MV-4-11 (cell line): ENCODE results near the gene DYNLL1.
"Not testable (repeated sequence)": the region's sequence is repeated elsewhere in the genome, so short reads cannot be mapped to it uniquely, and the experiment has no call there.

ENCODE experiments used
- DNase-seq: peaks from one replicate; lab custom pipeline; 2025; lab: John Stamatoyannopoulos, UW

The DYNLL1 gene

DNA sequence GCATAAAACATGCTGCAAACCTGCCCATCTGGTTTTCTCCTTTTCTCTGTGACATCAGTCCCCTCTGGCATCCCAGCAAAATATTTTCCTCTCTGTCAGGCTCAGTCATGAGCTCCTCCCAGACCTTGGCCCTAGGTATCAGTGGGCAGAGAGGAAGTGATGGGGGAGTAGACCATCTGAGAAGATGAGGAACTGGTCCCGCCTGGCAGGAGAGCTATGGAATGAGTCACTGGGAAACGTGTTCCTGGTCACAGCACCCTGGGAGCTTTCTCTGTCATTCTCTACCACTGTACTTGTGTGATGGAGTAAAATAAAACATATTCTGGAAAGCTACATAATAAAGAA is 21.3 kb upstream of the DYNLL1 start:
- DNase-seq, result peak; percentile 87

DNA sequence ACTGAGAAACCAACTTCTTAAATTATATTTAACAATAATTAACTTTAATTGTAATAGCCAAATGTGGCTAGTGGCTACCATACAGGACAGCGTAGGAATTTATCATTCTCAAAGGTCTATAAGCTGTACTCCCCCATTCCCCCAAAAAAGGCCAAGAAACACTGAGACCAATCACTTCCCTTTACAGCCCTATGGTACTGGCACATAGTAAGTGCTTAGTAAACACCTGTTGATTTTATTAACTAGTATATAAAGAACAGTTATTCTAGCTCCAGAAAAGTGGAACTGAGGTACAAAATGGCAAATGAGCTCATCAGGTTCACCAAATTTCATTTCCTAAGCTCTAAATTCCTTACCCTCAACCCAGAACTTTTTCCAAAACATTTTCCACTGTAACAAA is 20.3 kb upstream of the DYNLL1 start:
- DNase-seq, result no peak

DNA sequence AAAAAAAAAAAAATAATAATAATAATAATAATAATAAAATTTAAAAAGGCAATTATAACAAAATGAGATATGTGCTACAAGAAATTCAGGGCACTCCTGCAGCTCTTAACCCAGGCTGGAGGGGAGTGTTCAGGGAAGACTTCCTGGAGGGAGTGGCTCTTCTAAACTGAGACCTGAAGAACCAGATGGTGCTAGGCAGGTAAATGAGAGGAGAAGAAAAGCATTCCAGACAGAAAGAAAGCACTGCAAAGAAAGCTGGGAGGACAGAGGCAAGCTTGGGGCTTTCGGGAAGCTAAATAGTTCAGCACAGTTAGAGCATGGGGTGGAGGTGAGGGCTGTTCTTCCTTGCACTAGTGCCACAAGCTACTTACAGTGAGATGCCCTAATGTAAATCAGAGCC is 16.5 kb upstream of the DYNLL1 start:
- no peak for DNase-seq

DNA sequence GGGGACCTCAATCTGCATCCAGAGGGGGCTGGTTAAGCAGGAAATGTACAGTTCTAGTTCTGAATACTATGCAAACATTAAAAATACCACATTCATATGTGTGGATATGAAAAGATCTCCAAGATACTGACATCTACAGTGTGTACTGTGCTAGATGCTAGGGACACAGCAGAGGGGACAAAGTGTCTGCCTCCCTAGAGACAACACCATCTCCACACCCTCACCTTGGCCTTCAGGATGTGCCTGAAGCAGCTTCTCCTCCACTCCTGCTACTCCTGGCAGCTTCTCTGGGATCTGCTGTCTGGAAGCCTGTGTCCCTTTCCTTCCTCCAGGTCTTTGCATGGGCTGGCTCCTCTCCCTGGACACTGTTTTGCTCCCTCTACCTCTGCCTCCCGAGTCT is 15.7 kb upstream of the DYNLL1 start:
- no peak for DNase-seq

DNA sequence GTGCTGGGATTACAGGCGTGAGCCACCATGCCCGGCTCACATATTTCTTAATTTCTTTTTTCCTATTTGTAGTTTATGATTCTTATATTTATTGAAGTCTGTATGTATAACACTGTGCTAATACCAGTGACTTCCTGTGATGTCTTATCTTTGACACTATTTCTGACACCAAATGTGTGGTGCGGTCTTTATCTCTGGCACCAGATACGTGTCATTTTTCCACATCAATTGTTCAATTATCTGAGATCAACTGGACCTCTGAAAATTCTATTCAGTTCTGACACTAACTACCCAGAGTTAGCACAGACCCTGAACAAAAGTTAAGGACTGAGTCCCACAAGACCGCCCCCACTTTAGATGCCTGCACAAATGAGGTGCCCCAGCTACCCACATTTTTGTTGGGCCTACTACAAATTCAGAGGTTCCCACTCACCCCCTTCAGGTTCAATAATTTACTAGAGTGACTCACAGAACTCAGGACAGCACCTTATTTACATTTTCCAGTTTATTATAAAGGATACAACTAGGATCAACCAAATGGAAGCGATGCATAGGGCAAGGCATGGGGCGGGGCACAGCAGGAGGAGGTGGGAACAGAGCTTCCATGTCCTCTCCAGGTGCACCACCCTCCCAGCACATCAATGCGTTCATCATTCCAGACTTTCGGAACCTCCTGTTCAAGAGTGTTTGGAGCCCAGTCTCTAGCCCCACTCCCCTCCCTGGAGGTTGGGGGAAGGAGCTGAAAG is 14.7 kb upstream of the DYNLL1 start:
- no peak for DNase-seq

DNA sequence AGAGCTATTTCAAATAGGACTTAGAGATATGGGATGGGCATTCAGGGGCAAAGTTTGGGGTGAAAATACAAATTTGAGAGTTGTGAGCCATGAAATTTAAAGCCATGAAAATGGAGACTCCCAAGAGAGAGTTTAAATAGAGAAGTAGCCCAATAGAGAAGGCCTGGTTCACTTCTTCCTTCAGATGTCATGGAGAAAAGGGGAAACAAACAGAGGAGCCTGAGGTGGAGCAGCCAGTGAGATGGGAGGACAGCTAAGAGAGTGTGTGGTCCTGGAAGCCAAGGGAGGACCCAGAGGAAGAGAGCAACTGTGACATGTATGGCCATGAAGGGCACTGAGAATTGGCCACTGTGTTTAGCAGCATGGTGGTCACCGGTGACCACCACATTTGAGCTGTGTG is 12.3 kb upstream of the DYNLL1 start:
- DNase-seq, result peak; percentile 68

DNA sequence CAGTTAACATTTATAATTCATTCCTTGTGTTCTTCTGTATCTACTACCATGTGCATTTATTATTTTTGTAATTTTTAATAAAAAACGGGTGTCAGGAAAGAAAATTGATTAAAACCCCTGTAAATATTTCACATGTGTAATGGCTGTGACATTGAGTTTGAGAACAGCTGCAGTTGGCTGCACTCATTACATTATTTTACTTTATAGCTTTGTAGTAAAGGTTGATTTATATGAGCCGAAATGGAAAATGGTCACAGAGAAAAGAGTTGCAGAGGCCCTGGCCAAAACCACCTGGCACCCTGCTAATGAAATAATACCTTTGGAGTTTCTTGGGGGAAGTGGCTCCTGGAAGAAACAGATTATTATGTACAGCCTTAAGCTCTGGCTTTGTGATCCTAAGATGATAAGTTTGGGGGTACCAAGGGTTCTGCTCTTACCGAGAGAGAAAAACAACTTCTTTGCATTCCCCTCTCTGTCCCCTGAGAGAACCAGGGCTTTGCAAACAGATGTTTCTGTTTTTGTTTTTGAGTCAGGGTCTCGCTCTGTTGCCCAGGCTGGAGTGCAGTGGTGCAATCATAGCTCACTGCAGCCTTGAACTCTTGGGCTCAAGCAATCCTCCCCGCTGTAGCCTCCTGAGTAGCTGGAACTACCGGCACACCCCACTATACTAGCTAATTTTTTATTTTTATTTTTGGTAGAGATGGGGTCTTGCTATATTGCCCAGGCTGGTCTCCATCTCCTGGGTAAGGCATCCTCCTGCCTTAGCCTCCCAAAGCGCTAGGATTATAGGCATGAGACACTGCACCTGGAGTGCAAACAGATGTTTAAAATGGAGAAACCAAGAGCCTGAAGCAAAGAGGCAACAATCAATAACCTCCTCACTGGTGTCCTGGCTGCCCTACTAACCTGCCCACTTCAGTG is 9.7 kb upstream of the DYNLL1 start:
- DNase-seq, result no peak

DNA sequence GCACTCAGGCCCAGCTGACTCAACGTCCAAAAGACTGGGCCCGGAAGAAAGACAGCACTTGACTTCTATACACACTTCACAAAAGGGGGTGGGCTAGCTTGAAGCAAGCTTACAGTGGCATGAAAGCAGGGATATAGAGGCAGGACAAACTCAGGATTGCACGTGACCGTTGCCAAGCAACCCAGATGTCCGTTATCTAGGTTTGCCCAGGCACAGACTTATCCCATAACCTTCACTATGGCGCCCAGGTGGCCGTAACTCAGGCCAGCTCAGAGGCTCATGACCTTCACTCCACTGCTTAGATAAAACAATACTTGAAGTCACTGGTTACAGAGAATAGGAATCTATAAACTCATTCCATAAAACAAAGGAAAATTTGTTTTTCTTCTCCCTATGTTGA is 8.4 kb upstream of the DYNLL1 start:
- DNase-seq, result not testable (repeated sequence)

DNA sequence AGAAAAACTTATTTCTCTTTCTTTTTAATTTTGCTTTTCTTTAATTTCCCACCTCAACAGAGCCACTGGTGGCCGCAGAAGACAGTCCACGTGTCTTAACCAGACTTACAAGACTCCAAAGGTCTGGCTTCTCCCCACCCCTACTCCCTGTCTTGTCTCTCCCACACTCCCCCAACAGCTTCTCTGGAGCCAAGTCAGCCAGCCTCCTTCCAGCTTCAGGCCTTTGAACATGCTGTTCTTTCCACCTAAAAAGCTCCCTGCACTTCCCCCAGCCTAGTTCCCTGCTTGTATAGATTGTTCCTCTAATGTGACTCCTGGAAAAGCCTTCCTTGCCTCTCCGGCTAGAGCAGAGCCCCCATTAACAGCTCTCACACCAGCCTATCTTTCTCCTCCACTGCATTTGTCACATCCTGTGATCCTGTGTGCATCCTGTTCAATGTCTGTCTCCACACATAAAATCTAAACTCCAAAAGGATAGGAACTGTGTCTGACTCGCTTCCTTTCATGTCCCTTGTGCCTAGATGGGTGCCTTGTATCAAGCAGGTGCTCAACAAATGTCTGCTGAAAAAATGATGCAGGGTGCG is 7.8 kb upstream of the DYNLL1 start:
- DNase-seq, result no peak

DNA sequence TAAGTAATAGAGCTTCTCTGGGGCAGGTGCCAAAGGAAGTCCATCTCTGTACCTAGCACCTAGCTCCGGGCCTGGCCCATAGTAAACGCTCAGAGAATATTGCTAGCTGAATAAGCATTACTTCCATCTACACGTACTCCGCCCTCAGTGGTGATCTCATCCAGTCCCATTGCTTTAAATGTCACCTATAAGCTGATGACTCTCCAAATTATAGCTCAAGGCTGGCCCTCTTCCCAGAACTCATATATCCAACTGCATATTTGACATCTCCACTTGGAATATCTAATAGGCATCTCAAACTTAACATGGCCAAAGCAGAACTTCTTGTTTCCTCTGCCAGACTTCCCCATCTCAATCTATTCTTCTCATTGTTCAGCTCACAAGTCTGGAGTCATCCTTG is 6.9 kb upstream of the DYNLL1 start:
- DNase-seq, result no peak

DNA sequence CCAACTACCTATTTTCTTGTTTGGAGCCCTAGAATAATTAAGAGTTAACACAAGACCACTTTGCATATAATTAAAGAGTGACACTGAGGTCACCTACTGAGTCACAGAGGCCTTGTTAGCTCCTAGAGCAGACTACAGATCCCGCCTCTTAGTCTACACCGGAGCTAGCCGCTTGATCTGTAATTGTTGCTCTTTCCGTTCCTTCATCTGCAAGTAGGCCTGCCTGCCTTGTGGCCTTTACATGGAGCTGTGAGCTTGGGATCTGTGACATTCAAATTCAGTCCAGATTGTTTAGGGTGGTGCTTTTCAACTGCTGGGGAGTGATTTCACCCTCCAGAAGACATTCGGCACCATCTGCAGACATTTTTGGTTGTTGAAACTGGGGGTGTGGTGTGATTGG is 5.6 kb upstream of the DYNLL1 start:
- no peak for DNase-seq

DNA sequence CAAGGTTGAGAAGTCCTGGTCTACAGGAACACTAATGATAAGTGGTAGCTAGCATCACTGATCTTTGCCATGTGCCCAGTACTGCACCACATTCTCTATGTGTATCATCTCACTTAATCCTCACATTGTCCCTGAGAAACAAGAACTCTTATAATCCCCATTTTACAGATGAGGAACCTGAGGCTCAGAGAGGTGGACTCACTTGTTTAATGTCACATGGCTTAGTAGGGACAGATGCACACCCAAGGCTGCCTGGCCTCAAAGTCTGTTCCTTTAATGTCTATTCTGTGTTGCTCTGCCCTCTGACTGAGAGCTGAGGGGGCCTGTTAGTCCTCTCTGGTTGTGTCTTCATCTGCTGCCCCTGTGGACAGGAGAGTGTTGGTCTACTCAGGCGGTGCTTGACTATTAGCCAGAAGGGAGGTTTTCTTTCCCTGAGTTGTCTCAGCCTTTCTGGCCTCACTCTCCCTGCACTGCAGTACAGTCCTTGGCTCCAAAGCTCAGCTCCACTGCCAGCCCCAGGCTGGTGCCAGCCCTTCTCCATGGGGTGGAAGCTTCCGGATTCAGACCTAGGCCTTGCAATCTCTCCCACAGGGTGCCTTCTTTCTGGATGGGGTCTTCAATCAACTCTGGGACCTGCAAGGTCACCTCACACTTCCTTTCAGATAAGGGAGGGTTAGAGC is 4.9 kb upstream of the DYNLL1 start:
- DNase-seq, result no peak

DNA sequence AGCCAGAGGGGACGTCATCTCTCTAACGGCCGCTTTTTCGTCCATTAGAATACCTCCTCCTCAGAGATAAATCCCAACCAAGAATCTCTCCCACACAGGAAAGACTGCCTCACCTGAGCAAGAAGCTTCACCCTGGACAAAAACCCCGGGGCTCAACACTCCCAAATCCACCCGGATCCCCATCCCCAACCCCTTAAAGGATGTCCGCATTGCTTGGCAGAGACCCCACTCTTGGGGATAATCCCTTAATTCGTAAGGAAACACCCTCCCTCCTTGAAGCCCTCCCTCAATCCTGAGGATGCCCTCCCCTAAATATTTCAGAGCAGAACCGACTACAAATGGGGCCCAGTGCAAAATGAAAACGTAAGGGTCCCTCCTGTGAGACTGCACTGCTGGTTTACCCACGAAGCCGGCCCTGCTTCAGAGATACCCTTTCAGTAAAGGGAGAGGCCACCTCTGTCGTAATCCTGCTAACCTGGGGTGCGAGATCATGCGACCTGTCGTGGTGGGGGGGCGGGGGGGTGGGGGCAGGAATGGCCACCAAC is 655 bp upstream of the DYNLL1 start:
- DNase-seq, result no peak

DNA sequence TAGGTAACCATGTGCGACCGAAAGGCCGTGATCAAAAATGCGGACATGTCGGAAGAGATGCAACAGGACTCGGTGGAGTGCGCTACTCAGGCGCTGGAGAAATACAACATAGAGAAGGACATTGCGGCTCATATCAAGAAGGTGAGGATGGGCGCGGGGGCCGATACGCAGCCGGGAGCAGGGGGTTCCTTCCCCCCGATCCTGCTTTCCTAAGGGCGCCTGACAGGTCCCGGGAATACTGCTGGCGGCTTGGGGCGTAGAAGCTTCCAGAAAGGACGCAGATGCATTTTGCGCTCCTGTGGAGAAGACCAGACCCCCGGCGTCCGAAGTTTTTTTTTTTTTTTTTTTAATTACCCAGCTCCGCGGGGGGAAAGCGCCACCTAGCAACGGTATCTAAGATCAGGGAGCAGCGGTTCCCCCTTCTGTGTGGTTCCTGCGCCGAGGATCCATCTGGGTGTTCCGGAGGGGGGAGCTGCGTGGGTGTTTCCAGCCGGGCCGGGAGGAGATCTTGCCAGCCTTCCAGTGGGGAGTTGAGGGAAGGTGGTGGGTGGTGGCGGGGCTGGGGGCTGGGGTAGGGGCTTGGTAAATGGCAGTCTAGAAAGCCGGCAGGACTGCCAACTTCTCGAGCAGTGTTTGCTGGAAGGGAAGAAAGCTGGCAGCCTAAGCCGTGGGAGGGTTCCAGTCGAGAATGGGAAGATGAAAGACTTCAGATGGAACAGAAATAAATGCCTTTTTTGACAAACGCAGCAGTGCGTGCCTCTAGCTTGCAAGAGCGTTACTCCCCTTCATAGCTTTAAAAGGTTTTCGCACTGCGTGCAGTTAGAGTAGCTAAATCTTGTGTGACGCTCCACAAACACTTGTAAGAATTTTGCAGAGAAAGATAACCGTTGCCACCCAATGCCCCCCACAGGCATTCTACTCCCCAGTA is 764 bp downstream of the DYNLL1 start:
- DNase-seq, result peak; percentile 51

DNA sequence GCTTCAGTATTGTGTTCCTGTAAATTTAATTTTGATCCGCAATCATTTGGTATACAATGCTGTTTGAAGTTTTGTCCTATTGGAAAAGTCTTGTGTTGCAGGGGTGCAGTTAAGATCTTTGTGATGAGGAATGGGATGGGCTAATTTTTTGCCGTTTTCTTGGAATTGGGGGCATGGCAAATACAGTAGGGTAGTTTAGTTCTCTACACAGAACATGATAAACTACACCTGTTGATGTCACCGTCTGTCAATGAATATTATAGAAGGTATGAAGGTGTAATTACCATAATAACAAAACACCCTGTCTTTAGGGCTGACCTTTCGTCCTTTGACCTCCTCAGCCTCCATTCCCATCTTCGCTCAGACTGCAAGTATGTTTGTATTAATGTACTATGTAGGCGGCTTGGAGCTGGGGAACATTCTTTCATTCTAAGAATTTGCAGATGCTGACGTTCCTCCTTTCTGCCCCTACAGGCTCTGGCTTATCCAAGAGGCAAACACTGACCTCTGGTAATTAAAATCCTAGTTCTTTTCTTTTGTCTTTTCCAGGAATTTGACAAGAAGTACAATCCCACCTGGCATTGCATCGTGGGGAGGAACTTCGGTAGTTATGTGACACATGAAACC is 1.7 kb downstream of the DYNLL1 start:
- no peak for DNase-seq

DNA sequence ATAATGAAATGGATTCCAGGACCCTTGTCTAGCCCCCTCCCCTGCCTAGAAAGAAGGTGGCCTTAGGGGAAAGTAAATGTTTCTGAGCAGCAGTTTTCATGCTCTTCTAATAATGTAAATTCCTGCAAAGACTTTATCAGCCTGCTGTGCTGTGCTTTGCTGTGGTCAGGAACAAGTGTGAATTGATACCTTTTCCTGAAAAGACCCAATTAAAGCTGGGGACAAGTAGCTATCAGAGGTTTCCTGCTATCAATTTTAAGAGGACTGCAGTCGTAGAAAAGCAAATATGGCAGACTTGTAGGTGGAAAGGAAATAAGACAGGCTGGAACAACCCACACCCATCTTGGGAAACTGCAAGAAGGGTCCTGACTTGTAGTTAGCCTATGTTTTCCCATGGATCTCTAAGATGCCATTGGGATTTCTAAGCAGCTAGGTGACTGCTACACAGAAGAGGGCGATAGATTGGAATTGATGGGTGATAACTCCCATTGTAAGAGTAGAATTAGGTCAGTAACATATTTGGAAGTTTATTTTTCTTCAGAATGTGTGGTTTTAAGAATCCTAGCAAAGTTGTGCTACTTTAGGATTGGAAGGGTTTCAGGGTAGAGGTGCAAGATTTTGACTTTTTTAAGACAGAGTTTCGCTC is 3.1 kb downstream of the DYNLL1 start:
- no peak for DNase-seq

DNA sequence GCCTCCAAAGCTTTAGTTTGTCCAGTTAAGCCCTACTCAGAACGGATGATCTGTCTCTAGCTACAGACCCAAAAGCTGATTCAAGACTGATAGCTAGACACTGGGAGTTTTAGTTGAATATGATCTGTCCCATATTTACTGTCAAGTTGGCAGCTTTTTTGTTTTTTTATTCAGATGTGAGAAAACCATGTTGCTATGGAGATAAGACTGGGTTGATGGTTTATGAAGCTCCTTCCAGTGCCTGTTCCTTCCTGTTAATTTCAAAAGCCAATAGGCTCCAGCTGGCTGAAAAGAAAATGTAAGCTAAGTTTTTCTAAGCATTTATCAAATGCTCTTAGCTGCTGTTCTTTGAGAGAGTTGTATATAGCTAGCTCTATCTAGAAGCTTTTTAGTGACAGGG is 4.7 kb downstream of the DYNLL1 start:
- DNase-seq, result peak; percentile 10

DNA sequence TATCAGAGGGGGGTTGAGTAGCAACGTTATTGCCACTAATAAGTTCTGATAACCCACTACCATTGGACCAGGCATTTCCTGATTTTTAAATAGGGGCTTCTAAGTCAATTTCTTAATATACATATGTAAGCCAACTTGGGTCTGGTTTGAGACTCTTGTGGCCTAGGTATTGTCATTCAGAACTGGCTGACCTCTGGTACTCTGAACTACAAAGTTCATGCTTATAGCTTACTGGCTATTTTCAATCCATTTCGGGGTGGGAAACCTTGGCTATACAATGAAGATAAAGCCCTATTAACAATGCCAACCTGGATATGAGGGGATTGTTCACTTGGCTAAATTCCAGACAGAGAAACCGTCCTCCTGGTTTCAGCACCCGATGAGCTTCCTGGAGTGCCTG is 8.7 kb downstream of the DYNLL1 start:
- no peak for DNase-seq

DNA sequence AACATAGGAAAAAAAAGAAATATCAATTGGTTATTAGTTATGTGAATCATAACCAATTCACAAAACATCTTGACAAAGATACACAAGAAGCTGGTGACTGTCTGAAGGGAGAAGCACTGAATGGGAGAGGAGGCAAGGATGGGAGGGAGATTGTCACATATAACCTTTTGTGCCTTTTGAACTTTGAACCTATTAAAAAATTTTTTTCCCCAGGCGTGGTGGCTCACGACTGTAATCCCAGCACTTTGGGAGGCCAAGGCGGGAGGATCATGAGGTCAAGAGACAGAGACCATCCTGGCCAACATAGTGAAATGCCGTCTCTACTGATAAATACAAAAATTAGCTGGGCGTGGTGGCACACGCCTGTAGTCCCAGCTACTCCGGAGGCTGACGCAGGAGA is 12.6 kb downstream of the DYNLL1 start:
- no peak for DNase-seq

DNA sequence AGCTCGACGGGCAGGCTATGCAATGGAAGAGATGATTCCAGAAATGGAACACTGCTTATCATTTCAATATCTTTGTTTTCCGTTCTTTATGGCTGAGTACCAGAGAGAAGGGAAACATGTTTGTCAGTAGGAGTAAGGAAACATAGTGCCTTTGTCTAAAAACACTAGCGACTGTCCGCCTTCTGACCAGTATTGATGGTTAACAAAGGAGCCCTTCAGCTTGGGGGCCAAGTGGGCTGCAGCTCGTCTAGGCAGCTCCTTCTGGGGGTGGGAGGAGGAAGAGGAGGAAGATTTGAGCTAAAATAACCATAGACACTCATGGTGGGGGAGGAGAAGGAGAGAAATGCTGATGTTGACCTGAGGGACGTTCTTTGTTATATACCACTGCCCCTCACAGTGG is 18.1 kb downstream of the DYNLL1 start:
- no peak for DNase-seq
